HG03025 (cell line): ENCODE results near the gene STK24.

Experiments used
- ATAC-seq: cut with Tn5 transposase; IDR thresholded peaks from one replicate; pipeline ENCODE4 v1.9.1; 2021; ENCODE audit warnings: mild to moderate bottlenecking, moderate library complexity; ENCODE audit not compliant: unreplicated experiment, low FRiP score

Gene STK24

DNA sequence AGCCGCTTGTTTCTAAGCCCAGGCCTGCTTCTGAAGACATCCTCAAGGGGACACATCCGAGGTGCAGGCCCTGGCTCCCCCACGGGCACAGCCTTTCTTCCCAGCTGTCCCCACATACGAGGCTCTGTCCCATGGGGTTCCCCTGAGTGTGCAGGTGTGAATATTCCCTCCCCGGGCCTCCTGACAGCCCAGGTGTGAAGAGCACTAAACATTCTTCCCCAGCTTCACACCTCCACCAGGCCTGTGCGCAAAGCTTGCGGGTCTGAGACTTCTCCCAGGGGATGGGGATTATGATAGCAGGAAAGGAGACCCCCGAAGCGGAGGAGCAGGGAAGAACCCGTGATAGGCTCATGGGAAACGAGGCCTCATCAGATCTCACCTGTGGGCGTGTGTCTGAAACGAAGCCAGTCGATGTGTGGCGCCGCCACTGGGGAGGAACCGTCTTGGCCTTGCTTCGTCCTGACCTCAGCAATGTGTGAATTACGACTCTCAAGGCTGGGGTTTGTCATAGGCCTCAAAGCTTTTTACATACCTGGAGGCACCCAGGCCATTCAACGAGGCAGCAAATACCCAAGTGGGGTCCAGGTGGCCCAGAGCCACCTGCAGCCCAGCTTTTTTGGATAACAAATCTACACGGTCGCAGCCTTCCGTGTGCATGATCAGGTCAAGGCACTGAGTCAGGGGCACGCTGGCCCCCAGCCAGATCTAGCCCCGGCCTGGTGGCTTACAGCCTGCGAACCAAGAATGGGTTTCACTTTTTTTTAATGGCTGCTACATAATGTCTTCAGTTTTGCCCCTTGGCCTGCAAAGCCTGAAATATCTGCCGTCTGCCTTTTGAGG, 134.3 kb downstream of the STK24 start:
- ATAC-seq = no peak

DNA sequence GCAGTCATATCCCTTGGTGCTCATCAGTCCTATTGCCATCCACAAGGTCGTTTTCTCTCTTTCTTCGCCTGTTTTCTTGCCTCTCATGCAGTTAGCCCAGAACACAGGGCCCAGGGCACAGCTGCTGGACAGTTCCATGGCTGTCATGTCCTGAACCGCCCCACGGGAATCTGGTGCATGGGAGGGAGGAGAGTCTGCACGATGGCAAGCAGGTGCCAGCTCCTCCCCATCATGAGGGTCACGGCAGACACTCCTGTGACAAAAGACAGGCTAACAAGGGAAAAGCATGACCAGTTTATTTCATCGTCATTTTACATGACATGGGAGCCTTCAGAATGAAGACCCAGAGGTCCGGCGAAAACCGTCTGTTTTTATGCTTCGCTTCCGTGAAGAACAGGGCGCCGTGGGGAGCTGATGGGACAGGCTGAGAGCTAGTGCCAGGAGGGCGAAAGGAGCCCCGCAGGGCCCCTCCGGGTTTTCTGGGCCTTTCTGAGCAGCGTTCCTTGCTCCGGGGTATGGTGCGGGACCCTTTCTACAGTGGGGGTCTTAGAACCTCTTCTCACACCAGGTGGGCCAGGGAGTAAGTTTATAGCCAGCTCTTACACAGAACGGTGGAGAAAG, 135.7 kb downstream of the STK24 start:
- no peak for ATAC-seq

DNA sequence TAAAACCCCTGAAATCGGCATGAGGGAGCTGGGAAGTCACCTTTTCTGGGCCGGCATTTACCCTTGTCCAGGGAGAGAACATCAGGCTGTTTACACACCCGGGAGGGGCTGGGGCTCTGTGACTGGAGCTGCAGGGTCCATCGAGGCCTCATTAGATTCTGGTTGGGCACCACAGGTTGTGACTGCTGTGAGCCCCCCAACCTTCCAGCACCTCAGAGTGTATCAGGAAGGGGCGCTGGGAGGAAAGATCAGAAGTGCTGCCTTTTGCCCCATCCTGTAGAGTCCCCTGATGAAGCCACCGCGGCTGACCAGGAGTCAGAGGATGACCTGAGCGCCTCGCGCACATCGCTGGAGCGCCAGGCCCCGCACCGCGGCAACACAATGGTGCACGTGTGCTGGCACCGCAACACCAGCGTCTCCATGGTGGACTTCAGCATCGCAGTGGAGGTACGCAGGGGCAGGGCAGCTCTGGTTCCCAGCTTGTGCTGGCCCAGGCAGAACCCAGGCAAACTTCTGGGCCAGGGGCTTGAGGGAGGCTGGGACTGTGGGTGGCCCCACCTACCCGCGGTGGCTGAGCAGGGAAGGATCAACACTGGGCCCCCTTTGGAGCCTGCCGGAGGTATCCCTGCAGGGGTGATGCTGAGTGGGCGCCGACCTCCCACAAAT, 136.4 kb downstream of the STK24 start:
- ATAC-seq = no peak

DNA sequence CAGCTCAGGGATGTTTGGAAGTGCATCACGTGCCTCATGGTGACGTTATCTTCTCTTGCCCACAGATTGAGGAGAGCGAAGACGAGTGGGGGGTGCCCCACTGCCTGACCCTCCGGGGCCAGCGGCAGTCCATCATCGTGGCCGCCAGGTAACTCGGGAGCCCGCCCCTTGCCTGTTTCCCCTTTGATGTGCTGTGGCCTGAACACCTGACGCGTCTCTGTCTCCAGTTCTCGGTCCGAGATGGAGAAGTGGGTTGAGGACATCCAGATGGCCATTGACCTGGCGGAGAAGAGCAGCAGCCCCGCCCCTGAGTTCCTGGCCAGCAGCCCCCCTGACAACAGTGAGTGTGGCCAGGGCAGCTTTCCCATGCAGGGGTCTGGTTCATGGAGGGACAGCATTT, 137.0 kb downstream of the STK24 start:
- ATAC-seq = no peak

DNA sequence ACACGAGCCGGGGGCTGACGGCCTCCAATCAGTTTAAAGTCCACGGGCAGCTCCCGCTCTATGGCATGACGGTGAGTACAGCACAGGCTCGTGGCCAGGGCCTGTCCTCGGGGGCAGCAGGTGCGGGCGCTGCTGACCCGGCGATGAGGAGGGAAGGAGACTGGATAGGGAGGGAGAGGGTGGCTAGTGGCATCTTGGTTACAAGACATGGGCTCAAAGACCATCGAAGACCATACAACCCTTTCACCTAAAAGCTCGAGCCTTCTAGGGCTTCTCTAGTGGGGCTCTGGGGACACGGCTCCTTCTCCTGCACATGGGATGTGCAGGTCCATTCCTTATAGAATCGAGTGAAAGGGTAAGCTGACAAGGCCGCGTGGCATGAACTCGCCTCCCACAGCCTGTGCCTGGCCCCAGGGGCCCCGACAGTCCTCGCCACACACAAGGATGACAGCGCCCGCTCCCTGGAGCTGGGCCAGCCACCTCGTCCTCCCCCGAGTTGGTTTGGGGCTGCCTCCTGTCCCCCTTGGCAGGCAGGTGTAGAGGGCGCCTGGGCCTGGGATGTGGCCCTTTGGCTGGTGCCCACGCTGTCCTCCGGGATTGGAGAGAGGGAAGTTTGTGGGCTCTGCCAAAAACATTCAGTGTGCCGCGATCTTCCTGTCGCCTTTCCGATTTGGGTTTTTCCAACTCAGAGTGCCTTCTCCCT, 137.6 kb downstream of the STK24 start:
- no peak for ATAC-seq

DNA sequence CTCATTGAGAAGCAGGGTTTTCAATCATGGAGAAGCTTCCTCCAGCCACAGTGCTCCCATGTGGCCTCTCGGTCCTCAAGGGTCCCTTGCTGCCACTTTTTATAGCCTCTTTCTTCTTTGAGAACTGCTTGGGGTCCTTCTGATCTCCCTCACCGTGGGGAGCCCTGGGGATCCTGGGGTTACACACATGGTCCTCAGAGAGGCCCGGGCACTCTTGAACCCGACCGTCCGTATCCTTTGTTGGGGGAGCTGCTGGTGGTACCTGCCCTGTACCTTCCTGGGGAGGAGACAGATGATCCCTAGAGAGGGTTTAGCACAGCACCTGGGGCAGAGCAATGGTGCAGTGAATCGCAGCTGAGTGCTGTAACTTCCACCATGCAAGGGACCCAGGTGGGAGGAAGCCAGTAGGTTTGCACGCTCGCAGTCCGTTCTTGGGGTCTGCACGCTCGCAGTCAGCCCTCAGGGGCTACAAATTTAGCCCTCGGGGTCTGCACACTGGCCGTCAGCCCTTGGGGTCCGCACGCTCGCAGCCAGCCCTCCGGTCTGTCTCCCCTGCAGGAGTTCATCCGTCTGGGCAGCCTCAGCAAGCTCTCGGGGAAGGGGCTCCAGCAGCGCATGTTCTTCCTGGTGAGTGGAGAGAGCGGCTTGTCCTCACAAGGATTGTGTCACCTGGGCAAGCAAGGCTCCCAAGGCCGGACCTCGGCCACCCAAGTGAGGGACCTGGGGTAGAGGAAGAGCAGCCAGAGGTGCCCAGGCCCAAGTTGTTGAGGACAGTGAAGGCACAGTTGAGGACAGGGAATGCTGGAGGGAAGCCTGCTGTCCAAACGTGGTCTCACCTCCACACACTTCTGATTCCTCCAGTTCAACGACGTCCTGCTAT, 138.4 kb downstream of the STK24 start:
- ATAC-seq = no peak

DNA sequence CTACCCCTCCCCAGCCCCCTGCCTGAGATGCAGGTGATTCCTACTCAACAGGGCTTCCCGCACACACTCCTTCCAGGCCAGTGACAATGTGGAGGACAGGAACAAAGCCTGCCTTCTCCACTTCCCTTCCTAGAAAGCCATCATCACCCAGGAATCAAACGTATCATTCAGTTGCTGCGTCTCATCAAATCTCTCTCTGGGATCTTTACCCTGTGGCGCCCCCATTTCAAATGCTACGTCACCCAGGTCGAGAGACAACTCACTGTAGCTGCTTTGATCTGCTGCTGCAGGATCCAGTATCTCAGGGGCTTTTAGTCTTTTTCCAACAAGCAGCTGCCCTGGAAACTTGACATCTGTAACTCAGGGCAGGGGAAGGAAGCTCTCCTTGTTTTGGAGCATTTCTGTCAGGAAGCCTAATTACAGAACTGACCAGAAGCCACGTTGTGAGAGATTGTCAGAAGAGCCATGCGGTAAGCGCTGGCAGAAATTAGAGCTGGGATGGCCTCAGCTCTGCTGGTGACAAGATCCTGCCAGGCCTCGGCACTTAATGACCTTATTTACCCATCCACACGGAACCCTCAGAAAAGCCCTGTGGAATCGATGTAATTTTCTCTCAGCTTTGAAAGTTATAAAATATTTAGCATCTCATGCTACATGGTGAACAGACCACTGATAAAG, 140.5 kb downstream of the STK24 start:
- ATAC-seq = no peak

DNA sequence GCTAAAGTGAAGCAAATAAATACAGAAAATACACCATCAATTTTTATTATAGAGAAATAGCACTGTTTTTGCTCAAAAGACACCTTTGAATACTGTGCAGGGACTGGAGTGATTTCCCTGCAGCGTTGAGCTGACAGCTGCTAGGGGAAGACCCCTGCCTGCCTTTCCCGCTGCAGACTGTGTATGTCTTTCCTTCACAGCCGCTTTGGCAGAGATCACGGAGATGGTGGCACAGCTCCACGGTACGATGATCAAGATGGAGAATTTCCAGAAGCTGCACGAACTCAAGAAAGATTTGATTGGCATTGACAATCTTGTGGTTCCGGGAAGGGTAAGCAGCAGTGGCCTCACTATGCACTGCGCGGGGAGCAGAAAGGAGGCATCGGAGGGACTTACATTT, 141.5 kb downstream of the STK24 start:
- ATAC-seq = no peak

DNA sequence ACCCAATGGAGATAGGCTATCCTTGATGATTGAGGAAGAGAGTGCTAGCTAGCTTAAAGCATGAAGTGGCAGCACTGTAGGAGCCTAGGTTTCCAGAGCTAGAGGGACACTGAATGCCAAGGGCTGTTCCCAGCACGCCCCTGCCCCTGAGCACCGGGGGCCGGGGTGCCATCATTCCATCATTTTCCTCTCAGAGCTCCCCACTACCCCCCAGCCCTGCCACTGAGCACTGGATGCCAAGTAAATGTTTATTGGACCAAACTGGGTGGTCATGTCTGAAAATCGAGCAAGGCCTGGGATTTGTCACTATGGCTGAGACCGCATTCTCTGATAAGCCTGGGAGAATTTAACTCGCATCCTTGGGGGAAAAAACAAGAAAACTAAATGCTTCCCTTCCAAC, 142.8 kb downstream of the STK24 start:
- ATAC-seq = no peak

DNA sequence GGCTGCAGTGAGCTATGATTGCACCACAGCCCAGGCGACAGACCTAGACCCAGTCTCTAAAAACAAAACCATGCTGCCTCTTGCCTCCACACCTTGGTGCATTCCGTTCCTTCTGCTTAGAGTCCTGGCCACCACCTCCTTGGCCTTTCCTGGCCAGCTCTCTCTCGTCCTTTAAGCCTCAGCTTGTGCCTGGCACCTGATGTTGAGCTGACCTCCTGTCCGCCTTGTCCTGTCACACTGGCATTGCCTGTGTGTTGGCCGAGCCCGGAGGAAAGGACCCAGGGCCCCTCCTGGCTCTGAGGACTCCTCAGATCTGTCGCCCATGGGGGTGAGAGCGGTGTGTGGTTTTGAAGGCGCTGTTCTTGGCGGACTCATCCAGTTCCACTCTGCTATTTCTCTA, 143.3 kb downstream of the STK24 start:
- ATAC-seq = no peak

DNA sequence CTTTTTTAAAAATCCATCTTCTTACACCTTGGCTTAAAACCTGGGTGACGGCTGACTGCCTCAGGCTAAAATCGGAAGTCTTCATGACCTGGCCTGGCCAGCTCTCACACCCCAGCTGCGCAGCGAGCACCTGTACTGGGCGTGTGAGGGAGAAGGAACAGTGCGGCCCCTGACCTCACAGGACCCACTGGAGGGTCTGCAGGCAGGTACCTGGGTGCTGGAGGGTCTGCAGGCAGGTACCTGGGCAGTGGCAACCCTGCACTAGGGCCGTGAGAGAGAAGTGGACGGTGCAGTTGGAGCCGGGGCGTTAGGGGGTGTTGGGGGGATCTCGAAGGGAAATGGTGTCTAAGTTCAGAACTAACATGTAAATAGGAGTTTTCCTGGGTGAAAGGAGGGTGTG, 144.3 kb downstream of the STK24 start:
- no peak for ATAC-seq

DNA sequence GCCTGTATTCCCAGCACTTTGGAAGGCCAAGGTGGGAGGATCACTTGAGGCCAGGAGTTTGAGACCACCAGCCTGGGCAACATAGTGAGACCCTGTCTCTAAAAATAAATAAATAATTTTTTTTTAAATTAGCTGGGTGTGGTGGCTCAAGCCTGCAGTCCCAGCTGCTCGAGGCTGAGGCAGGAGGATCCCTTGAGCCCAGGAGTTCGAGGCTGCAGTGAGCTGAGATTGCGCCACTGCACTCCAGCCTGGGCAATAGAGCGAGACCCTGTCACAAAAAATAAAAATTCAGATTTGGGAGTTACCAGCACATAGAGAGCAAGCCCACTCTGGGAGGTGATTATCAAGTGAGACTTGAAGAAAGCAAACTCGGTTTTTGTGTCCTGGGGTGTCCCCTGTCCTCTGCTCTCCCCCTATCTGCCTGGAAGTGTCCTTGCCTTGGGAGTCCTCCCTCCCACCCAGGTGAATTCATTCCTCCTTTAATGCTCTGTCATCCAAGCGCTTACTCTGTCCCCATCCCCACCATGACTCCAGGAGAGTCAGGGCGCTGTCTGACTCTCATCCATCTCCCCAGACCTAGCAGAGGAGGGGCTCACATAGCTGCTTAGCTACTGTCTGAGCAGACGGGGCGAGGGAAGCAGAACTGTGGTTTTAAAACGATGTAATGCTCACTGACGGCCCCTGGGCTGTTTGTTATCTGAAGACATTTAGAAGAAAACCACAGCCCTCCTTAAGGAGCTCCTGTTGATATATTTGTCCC, 146.8 kb downstream of the STK24 start:
- no peak for ATAC-seq

DNA sequence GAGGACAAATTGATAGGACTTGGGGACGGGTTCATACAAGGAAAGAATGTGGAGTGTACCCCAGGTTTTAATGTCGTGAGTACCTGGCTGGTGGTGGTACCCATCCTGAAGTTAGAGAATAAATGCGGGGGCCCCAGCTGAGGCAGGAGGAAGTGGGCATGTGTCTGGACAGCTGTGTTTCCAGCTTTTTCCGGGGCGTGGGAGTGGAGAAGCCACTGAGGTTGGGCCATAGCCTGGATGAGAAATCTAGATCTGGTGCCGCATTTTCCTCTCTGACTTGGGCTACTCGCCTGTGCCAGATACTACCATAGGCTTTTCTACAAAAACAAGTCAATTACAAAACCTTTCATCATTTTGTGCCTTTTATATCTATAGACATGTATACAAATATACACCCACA, 147.4 kb downstream of the STK24 start:
- no peak for ATAC-seq

DNA sequence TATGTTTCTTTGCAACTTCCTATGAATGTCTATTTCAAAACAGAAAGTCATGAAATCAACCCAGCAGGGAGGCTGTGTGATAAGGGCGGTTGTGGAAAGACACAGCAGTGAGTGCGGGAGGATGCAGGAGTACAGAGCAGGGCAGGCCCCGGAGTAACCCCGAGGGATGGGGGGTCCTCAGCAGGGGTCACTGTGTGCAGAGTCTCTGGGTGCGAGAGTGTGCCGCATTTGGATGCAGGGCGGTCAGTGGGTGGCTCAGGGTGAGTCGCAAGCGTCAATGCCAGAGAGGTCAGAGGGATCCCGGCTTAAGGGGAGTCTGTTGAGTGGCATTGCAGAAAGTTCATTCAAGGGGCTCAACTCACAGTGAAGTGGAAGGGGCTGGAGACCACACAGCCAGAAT, 147.8 kb downstream of the STK24 start:
- ATAC-seq = no peak

DNA sequence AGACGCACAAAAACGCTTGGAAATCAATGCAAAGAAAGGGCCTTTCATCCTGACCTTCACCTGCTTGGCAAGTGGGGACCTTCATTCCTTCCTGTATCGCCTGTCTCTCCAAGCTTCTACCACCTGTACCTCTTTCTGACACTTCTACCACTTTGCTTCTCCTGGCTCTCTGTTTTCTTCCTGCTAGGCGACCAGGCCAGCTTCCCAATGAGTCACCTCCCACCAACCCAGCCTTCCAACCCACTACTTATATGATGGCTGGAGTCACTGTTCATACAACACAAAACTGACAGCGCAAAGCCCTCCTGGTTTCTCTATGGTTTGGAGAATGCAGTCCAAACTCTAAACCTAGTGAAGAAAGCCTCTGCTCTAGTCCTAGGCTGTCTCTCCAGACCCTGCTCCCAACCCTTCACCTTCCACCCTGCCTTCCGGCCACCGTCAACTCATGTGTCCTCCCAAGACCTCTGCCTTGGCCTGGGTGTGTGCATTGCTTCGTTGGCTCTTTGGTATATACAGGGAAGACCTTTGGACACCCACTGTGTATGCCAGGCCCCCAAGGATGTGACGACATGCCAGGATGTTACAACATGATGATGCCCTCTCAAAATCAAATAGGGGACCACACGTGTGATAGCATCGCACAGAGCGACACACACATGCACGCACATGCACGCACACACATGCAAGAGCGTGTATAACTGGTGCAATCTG, 148.5 kb downstream of the STK24 start:
- no peak for ATAC-seq

DNA sequence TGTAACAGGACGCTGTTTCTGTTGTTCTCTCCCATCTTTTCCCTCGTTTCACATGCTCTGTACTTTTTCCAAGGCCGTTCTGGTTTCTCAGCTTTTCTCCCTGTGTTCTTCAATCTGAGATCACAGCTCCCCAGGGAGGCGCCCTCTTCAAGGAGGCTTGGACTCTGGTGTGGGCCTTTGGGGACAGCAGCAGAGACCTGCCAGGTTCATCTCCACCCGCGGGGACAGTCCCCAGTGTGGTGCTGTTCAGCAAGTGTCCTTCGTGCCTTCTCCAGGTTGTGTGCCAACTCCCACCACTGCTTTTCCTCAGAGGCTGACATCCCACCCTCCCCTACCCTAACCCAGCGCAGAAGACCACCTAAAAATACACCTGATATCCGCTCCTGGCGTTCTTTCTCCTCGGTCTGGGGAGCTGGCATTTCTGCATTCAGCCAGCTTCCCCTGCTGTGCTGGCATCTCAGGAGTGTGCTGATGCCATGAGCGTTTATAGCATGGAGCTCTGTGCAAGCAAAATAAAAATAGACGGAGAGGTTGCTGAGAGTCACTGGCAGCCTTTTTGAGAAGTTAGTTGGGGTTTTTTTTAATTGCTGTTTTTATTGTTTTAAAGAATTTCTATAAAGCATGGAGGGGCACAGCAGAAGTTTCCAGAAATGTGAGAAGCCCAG, 149.4 kb downstream of the STK24 start:
- no peak for ATAC-seq

DNA sequence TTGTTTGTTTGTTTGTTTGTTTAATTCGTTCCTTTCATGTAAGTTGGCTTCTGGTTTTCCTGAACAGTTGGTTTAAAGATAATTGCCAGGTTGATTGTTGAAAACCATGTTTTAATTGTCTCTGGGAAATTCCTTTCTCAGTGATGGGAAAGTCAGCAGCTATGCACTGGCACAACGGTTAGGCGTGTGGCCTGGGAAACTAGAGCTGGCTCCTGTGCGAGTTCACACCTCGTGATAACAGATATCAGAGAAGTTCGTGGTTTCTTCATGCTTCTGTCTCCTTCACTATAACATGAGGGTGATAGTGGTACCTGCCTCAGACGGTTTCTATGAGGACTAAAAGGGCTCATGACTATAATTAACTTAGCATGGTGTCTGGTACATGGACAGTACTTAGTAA, 153.5 kb downstream of the STK24 start:
- ATAC-seq = no peak

DNA sequence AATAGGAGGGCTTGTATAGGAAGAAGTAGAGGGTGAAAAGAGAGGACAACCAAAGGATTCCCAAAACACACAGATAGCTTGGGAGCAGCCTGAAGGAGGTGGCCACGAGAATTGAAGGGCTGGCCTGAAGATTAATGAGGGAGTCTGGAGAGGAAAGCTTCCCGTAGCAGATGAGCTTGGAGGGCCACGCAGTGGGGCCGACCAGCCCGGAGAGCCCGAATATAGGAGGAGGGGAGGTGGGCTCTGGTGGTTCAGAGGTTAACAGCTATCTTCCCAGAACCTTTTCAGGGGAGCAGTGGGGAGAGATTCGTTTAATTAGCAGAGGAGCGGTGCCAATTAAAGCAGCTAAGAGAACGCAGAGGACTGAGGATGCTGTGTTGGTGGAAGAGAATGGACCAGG, 154.9 kb downstream of the STK24 start:
- ATAC-seq = no peak
